ENCODE measurements around the gene GJB6.

The GJB6 gene

GRCh38 chr13:20185366-20186056 lies 46.6 kb downstream of the GJB6 start:
- no peak for DNase-seq (ENCODE audit: low spot score)

DNA sequence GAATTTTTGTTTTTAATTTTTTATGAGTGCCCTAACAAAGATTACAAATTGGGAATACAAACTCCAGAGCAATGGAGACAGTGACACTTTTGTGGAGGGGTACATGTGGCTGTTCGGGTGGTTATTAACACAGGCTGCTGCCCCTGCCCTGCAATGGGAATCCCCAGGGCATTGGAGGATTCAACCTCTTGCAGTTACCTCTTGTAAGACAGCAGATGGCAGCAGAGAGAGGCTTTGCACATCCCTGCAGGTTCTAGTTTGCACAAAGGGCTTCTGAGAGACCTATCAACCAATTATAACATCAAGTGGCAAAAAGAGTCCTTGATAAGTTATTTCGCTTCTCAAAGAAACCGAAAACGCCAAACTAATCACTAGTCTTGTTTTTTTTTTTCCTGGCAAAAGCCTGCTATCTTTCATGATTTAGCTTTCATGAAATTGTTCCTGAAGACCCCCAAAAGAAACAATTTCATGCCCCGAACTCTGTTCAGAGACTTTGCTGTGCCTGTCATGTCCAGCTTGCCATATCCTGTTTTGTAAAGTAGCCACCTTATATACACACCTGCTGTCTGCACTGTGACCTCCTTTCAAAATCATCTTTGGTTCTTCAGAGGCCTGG lies 49.8 kb downstream of the GJB6 start:
- DNase-seq (ENCODE audit: low spot score) = peak; percentile 68

- no peak for DNase-seq (ENCODE audit: low spot score)
These were observed 50.9 kb downstream of the GJB6 start for GRCh38 chr13:20181188-20181587.

DNA sequence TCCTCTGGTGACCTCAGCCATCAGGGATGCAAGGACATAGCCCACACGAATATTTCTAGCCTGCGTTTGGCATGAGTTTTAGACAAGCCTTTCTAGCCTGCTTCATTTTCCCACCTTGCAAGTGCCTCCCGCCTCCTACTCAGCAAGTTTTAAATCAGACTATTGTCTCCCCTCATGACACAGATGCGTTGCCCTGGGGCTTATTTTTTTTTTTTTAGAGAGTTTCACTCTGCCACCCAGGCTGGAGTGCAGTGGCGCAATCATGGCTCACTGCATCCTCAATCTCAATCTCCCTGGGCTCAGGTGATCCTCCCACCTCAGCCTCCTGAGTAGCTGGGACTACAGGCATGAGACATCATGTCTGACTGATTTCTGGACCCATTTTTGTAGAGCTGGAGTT lies 54.0 kb downstream of the GJB6 start:
- no peak for DNase-seq (ENCODE audit: low spot score)

DNA sequence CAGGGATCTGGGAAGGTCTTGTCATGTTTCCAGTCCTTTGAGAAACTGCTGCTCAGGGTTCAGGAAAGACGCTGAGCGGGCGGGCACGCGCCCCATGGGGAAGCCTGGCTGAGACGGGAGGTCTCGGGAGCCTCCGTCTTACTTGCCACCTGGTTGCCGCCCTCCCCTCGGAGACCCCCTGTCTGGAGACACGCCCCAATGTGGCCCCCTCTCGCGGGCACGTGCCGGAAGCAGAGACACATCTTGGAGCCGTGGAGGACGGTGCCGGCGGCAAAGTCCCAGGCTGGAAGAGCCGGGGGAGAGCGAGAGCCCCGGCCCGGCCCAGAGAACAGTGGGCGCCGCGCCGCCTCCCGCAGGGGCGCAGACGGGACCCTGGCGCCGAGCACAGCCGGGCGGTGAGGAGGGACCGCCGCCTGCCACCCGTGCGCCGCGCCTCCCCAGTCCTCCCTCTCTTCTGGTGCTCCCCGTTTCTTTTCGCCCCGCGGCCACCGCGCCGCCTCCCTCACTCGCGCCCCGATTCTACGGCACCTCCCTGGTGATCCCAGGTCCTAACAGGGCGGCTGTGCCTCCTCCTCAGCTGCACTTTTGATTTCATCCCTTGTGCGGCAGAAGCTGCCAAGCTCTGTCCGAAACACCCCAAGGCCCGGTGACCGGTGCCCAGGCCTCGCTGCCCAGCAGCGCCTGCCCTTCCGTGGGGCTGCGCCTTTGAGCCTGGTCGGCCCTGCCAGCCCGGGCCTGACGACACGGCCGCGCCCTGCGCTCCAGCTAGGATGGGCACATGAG lies 54.9 kb downstream of the GJB6 start:
- no peak for DNase-seq (ENCODE audit: low spot score)

DNA sequence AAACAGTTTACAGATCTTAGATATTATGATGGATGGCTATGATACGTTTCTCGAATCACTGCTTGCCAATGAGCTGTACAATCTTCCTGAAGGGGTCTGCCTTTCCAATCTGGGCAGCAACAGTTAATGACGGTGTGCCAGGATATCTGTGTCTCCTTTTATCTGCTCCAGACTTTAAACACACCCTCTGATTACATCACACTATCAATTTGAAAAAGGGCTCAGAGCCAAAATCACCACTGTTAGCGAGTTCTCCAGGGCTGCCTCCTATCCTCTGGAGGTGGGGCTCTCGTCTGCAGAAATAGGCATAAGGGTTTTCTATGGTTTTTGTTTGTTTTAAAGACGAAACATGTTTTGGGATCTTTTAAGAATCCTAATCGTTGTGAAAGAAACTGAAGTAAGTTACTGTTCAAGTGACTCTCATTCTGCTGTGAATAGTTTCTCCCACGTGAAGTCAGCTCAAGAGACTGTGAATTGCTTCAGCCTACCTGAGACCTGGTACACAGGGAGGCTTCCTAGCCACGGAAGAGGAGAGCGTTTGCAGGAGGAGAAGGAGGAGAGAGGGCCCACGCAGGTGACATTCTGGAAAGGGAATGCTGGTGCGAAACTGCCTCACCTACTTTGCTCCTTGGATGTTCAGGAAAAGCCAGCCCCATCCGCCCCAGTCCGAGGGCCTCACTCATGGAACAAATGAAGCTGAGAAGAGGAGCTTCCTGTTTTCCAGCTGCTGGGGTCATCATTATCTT lies 56.0 kb downstream of the GJB6 start:
- no peak for DNase-seq (ENCODE audit: low spot score)

DNA sequence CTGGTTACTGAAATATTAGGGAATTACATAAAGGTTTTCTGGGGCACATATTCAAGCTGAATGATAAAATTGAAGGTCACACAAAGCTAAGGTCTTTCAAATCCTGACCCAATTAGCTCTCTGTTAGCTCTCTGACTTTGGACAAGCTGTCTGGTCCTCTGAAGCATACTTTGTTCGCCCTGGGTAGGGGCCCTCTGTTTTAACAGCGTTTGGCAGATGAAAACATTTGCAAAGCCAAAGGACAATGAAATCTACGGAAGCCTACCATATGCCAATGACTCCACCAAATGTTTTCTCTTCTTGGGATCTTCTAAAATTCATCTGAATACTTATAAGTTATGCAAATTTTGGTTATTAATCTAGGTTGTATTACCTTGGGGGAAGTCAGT lies 56.7 kb downstream of the GJB6 start:
- no peak for DNase-seq (ENCODE audit: low spot score)

GRCh38 chr13:20174656-20175405 lies 57.3 kb downstream of the GJB6 start:
- no peak for DNase-seq (ENCODE audit: low spot score)

DNA sequence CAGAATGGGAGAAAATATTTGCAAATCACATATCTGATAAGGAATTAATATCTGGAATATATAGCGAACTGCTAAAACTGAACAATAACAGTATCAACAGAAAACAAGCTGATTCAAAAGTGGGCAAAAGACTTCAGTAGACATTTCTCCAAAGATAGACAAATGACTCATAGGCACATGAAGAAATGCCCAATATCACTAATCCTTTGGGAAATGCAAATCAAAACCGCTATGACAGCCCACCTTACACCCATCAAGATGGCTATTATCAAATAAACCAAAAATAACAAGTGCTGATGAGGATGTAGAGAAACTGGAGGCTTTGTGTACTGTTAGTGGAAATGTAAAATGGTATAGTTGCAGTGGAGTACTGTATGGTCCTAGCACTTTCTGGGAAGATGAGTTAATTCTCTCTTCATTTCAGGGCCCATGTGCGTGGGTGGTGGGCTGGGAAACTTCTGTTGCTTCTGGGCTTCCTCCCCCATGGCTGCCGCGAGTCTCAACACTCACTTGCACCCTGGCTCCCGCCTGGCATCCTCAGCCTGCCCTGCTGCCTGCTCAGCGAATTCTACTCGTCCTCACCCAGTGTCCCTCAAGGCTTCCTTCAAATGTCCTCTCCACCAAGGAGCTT lies 58.9 kb downstream of the GJB6 start:
- DNase-seq (ENCODE audit: low spot score) = no peak
